Tibial nerve (tissue), 4 donors: ENCODE results near the gene EVX2. TPM values are rescaled to one million over a fixed set of nuclear protein-coding genes. Genes with fewer than 3 reads are reported as not detected.

Experiments
- DNase-seq, 2 donors: peaks; one replicate each; pipeline ENCODE4 v3.0.0-alpha.2; 2019; ENCODE audit warnings: low spot score in 2 of 2
- H3K27ac ChIP-seq, 4 donors: fragments of 200-600 bp; sonication (generic) in 3 of 4; one replicate each; pipeline ENCODE4 v1.5.1; 2017 to 2019; ENCODE audit warnings: mild to moderate bottlenecking in 1 of 4
- H3K27me3 ChIP-seq, 2 donors: fragments of 200-600 bp; sonication (generic) in 1 of 2; one replicate each; pipeline versions ENCODE4 v1.5.1 to v1.6.0; 2017 to 2019
- H3K36me3 ChIP-seq, 3 donors: fragments of 200-600 bp; sonication (generic); one replicate each; pipeline ENCODE4 v1.5.1; 2018 to 2019
- H3K4me1 ChIP-seq, 4 donors: fragments of 200-600 bp; sonication (generic) in 3 of 4; one replicate each; pipeline ENCODE4 v1.5.1; 2017 to 2019
- H3K4me3 ChIP-seq, 4 donors: fragments of 200-600 bp; sonication (generic) in 3 of 4; one replicate each; pipeline ENCODE4 v1.5.1; 2017 to 2019; ENCODE audit warnings: mild to moderate bottlenecking in 1 of 4, moderate library complexity in 1 of 4
- H3K9me3 ChIP-seq, 4 donors: fragments of 200-600 bp; sonication (generic) in 3 of 4; one replicate each; pipeline ENCODE4 v1.5.1; 2017 to 2019
- EP300 ChIP-seq, 2 donors: sonication (generic); formaldehyde crosslinking; IDR thresholded peaks; one replicate each; pipeline ENCODE4 v1.6.1; 2017; ENCODE audit warnings: antibody characterized with exemption in 2 of 2, mild to moderate bottlenecking in 1 of 2
- POLR2A ChIP-seq, 2 donors: fragments of 450-650 bp; IDR thresholded peaks; one replicate each; pipeline ENCODE4 v1.6.1; 2017; ENCODE audit warnings: antibody characterized with exemption in 2 of 2, mild to moderate bottlenecking in 2 of 2, moderate library complexity in 2 of 2
- WGBS, 2 donors: methylation state at CpG; one replicate each; pipeline ENCODE4 v1.1.5; 2018; 5-methylcytosine and 5-hydroxymethylcytosine counted together
- total RNA-seq, 4 donors: library from RNA; depleted of rRNA; stranded (reverse); fragments of >200 nt; gene quantifications; one replicate each; pipeline ENCODE4 v1.1.0, GENCODE V29; 2016
- TF ChIP-seq, protein P1 (sequence below), 5 experiments: fragments of 200-600 bp in 3 of 5; fragments of 450-650 bp in 2 of 5; sonication (generic) in 3 of 5; IDR thresholded peaks; one replicate each; pipeline ENCODE4 v1.5.1; 2016 to 2019; ENCODE audit warnings: antibody characterized with exemption in 5 of 5, mild to moderate bottlenecking in 3 of 5, moderate library complexity in 2 of 5

Gene EVX2
- total RNA-seq, 4 donors from 2014 or later: not detected

DNA sequence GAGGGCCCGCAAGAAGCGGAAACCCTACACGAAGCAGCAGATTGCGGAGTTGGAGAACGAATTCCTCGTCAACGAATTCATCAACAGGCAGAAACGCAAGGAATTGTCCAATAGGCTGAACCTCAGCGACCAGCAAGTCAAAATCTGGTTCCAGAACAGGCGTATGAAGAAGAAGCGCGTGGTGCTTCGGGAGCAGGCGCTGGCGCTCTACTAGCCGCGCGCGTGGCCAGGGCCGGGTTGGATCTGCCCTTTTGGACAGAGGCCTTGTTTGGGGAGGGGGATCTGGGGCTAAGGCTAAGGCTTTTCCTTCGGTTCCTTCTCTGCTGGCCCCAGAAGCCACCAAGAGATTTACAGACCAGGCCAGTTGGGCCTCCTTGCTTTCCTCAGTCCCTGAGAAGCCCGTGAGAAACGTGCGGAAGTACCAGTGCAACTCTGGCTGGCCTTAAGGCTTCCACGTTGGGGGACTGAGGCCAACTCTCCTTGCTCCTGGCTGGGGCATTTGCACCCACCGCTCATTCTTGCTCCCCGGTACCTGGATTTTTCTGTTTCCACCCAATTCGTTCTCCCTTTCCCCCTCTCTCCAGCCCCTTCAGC lies 16.9 kb upstream of the EVX2 start:
- 20 to 30% methylated on average over 27 to 28 of the region's 28 CpGs for WGBS, 2 donors
- no peak for DNase-seq
- TF ChIP-seq, protein P1, sequence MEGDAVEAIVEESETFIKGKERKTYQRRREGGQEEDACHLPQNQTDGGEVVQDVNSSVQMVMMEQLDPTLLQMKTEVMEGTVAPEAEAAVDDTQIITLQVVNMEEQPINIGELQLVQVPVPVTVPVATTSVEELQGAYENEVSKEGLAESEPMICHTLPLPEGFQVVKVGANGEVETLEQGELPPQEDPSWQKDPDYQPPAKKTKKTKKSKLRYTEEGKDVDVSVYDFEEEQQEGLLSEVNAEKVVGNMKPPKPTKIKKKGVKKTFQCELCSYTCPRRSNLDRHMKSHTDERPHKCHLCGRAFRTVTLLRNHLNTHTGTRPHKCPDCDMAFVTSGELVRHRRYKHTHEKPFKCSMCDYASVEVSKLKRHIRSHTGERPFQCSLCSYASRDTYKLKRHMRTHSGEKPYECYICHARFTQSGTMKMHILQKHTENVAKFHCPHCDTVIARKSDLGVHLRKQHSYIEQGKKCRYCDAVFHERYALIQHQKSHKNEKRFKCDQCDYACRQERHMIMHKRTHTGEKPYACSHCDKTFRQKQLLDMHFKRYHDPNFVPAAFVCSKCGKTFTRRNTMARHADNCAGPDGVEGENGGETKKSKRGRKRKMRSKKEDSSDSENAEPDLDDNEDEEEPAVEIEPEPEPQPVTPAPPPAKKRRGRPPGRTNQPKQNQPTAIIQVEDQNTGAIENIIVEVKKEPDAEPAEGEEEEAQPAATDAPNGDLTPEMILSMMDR (IDR thresholded peaks at IDR 0.05): no peak
- TF ChIP-seq EP300 (IDR thresholded peaks at IDR 0.05): no peak
- TF ChIP-seq POLR2A (IDR thresholded peaks at IDR 0.05): no peak
- Histone ChIP-seq H3K4me3 (no peak overlapping the region), H3K36me3 (no peaks in the 10 kb centered on the region), H3K27me3 (peaks cover 10 to 100% of the 10 kb centered on the region in 2 donors), H3K4me1 (peaks cover 0 to 62% (median 14%) of the 10 kb centered on the region in 4 donors), H3K27ac (no peak overlapping the region), H3K9me3 (no peaks in the 10 kb centered on the region)

- H3K27ac ChIP-seq: no peak within 1 kb of the TSS
- no peaks in the 10 kb centered on the region for H3K9me3 ChIP-seq
- TF ChIP-seq POLR2A (IDR thresholded peaks at IDR 0.05) (no peak), EP300 (IDR thresholded peaks at IDR 0.05) (no peak)
- TF ChIP-seq, protein P1 (IDR thresholded peaks at IDR 0.05): no peak
- H3K36me3 ChIP-seq: no peaks in the 10 kb centered on the region
- no peak within 1 kb of the TSS for H3K4me3 ChIP-seq
- peaks cover 10 to 100% of the 10 kb centered on the region in 2 donors for H3K27me3 ChIP-seq
- 6 to 10% methylated on average over 59 to 60 of the region's 70 CpGs for WGBS, 2 donors
- peaks cover 0 to 56% (median 14%) of the 10 kb centered on the region in 4 donors for H3K4me1 ChIP-seq
- DNase-seq: no peak
Measured at GRCh38 chr2:176099728-176100546, 16.2 kb upstream of the EVX2 start, which contains the start of gene HOXD12. Gene HOXD12 (plus strand): TSS chr2:176099795. CDS start chr2:176099802, 7 bp downstream.

DNA sequence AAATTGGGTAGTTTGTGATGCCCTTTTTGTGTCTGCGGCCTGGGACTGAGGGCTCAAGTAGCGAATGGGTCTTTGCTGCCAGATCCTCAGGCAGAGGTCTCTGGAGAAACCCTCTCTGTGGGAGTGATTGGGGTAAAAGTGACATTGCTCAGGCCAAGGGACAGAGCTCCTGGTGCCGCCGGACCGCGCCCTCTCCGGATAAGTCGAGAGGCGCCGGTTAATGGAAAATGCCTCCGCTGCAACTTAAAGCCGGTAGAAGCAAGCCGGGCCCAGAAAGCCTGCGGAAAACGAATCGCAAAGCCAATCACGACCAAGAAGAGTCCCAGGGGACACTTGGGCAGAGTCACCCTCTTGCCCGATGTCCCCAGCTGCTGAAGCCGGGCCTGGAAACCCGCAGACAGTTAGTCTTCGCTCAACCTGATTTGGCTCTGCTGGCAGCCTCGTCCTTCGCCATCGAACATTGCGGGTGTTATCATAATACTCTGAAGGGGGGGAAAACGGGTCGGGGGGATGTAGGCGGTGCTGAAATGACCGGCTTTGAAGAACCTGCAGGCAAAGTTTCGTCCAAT lies 15.5 kb upstream of the EVX2 start:
- H3K4me1 ChIP-seq: peaks cover 0 to 50% (median 7%) of the 10 kb centered on the region in 4 donors
- no peaks in the 10 kb centered on the region for H3K36me3 ChIP-seq
- H3K9me3 ChIP-seq: no peaks in the 10 kb centered on the region
- DNase-seq: no peak
- H3K27ac ChIP-seq: no peak overlapping the region
- WGBS, 2 donors: 10 to 16% methylated on average over 21 to 30 of the region's 30 CpGs
- H3K4me3 ChIP-seq: no peak overlapping the region
- H3K27me3 ChIP-seq: peaks cover 5 to 100% of the 10 kb centered on the region in 2 donors
- TF ChIP-seq EP300 (IDR thresholded peaks at IDR 0.05): no peak
- TF ChIP-seq, protein P1 (IDR thresholded peaks at IDR 0.05): no peak
- TF ChIP-seq POLR2A (IDR thresholded peaks at IDR 0.05): no peak

GRCh38 chr2:176098366-176099158 lies 14.8 kb upstream of the EVX2 start:
- H3K4me1 ChIP-seq: peaks cover 0 to 45% (median 5%) of the 10 kb centered on the region in 4 donors
- no peak overlapping the region for H3K4me3 ChIP-seq
- TF ChIP-seq POLR2A (IDR thresholded peaks at IDR 0.05): no peak
- no peak for TF ChIP-seq EP300 (IDR thresholded peaks at IDR 0.05)
- TF ChIP-seq, protein P1 (IDR thresholded peaks at IDR 0.05): no peak
- no peaks in the 10 kb centered on the region for H3K36me3 ChIP-seq
- 6 to 11% methylated on average over 18 to 21 of the region's 35 CpGs for WGBS, 2 donors
- H3K9me3 ChIP-seq: no peaks in the 10 kb centered on the region
- H3K27me3 ChIP-seq: peaks cover 7 to 100% of the 10 kb centered on the region in 2 donors
- H3K27ac ChIP-seq: no peak overlapping the region
- no peak for DNase-seq
